ENCODE data around the gene CCDC54. TPM values are rescaled to one million over a fixed set of nuclear protein-coding genes. Genes with fewer than 3 reads are reported as not detected.

Gene CCDC54
- total RNA-seq, 1 donor from 2014 or later = not detected

- H3K27ac ChIP-seq (ENCODE audit: low read depth, low read length) = no peak overlapping the region
- no peaks in the 10 kb centered on the region for H3K79me2 ChIP-seq (ENCODE audit: insufficient read depth, low read length)
- H3K27me3 ChIP-seq (ENCODE audit: insufficient read depth, low read length) = no peaks in the 10 kb centered on the region
- H3K9ac ChIP-seq (ENCODE audit: low read length) = peak overlapping the region; percentile 70
- H3K4me3 Mint-ChIP-seq (ENCODE audit: unreplicated experiment) = peak overlapping the region; percentile 82
- peak overlapping the region; percentile 83 for H2AFZ ChIP-seq (ENCODE audit: low read depth, low read length)
- no peaks in the 10 kb centered on the region for H3K9me3 Mint-ChIP-seq (ENCODE audit: unreplicated experiment)
- peaks cover 12% of the 10 kb centered on the region for H3K4me1 Mint-ChIP-seq (ENCODE audit: low read depth, unreplicated experiment)
- no peaks in the 10 kb centered on the region for H4K20me1 ChIP-seq (ENCODE audit: insufficient read depth, low read length)
- peak overlapping the region; percentile 56 for H3K4me3 ChIP-seq (ENCODE audit: insufficient read depth, low read depth, low read length)
- FAIRE-seq (no peak), DNase-seq (ENCODE audit: low read depth) (peak; percentile 49)
- no peak overlapping the region for H3K27ac Mint-ChIP-seq (ENCODE audit: unreplicated experiment)
- no peaks in the 10 kb centered on the region for H3K4me1 ChIP-seq (ENCODE audit: insufficient read depth, low read length)
- peak overlapping the region; percentile 89 for H3K4me2 ChIP-seq (ENCODE audit: low read length)
- no peaks in the 10 kb centered on the region for H3K36me3 Mint-ChIP-seq (ENCODE audit: low read depth, unreplicated experiment)
- no peaks in the 10 kb centered on the region for H3K36me3 ChIP-seq (ENCODE audit: insufficient read depth, low read length)
- H3K27me3 Mint-ChIP-seq (ENCODE audit: low read depth, unreplicated experiment) = no peaks in the 10 kb centered on the region
- peak; percentile 82 for TF ChIP-seq CTCF (IDR thresholded peaks at IDR 0.05; ENCODE audit: insufficient read depth, low read depth, low read length)
- TF ChIP-seq EZH2 (IDR thresholded peaks at IDR 0.05; ENCODE audit: insufficient read depth, low read length) = no peak
- no peaks in the 10 kb centered on the region for H3K9me3 ChIP-seq (ENCODE audit: insufficient read depth, low read depth, low read length)
These were observed 44.0 kb downstream of the CCDC54 start for GRCh38 chr3:107421170-107421792.

DNA sequence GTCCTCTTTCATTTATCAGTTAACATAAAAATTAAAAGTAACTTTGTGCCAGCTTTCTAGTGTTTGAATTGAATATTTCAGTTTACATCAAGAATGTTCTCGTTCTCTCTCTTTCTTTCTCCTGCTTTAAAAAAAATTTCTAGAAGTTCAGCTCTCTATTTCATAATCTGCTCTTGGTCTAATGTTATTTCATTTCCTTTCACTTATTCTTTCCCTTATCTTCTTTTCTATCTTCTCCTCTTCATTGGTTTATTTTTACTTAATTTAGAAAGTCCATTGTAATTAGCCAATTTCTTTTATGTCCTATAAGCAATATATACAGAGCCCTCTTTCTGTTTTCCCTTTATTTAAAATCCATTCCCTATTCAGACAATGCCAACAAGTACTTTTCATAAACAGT is 44.6 kb downstream of the CCDC54 start:
- no peak overlapping the region for H3K4me3 Mint-ChIP-seq (ENCODE audit: unreplicated experiment)
- H3K36me3 ChIP-seq (ENCODE audit: insufficient read depth, low read length) = no peaks in the 10 kb centered on the region
- H3K4me1 Mint-ChIP-seq (ENCODE audit: low read depth, unreplicated experiment) = peaks cover 7% of the 10 kb centered on the region
- H3K9me3 Mint-ChIP-seq (ENCODE audit: unreplicated experiment) = no peaks in the 10 kb centered on the region
- H3K4me3 ChIP-seq (ENCODE audit: insufficient read depth, low read depth, low read length) = no peak overlapping the region
- DNase-seq (ENCODE audit: low read depth) (no peak), FAIRE-seq (no peak)
- no peak overlapping the region for H3K27ac Mint-ChIP-seq (ENCODE audit: unreplicated experiment)
- no peak overlapping the region for H3K4me2 ChIP-seq (ENCODE audit: low read length)
- no peaks in the 10 kb centered on the region for H3K27me3 Mint-ChIP-seq (ENCODE audit: low read depth, unreplicated experiment)
- no peaks in the 10 kb centered on the region for H3K79me2 ChIP-seq (ENCODE audit: insufficient read depth, low read length)
- no peaks in the 10 kb centered on the region for H3K36me3 Mint-ChIP-seq (ENCODE audit: low read depth, unreplicated experiment)
- no peak overlapping the region for H3K27ac ChIP-seq (ENCODE audit: low read depth, low read length)
- no peaks in the 10 kb centered on the region for H3K4me1 ChIP-seq (ENCODE audit: insufficient read depth, low read length)
- H2AFZ ChIP-seq (ENCODE audit: low read depth, low read length) = no peak overlapping the region
- no peaks in the 10 kb centered on the region for H3K9me3 ChIP-seq (ENCODE audit: insufficient read depth, low read depth, low read length)
- no peak overlapping the region for H3K9ac ChIP-seq (ENCODE audit: low read length)
- H4K20me1 ChIP-seq (ENCODE audit: insufficient read depth, low read length) = no peaks in the 10 kb centered on the region
- no peaks in the 10 kb centered on the region for H3K27me3 ChIP-seq (ENCODE audit: insufficient read depth, low read length)
- no peak for TF ChIP-seq CTCF (IDR thresholded peaks at IDR 0.05; ENCODE audit: insufficient read depth, low read depth, low read length)
- no peak for TF ChIP-seq EZH2 (IDR thresholded peaks at IDR 0.05; ENCODE audit: insufficient read depth, low read length)

GRCh38 chr3:107425033-107425432 is 47.8 kb downstream of the CCDC54 start:
- Mint-ChIP-seq H3K4me3 (ENCODE audit: unreplicated experiment) (no peak overlapping the region), H3K9me3 (ENCODE audit: unreplicated experiment) (no peaks in the 10 kb centered on the region), H3K4me1 (ENCODE audit: low read depth, unreplicated experiment) (peaks cover 2% of the 10 kb centered on the region), H3K27ac (ENCODE audit: unreplicated experiment) (no peak overlapping the region), H3K36me3 (ENCODE audit: low read depth, unreplicated experiment) (no peaks in the 10 kb centered on the region), H3K27me3 (ENCODE audit: low read depth, unreplicated experiment) (no peaks in the 10 kb centered on the region)
- Histone ChIP-seq H3K9ac (ENCODE audit: low read length) (no peak overlapping the region), H3K27me3 (ENCODE audit: insufficient read depth, low read length) (no peaks in the 10 kb centered on the region), H3K4me3 (ENCODE audit: insufficient read depth, low read depth, low read length) (no peak overlapping the region), H4K20me1 (ENCODE audit: insufficient read depth, low read length) (no peaks in the 10 kb centered on the region), H3K36me3 (ENCODE audit: insufficient read depth, low read length) (no peaks in the 10 kb centered on the region), H3K9me3 (ENCODE audit: insufficient read depth, low read depth, low read length) (no peaks in the 10 kb centered on the region), H3K79me2 (ENCODE audit: insufficient read depth, low read length) (no peaks in the 10 kb centered on the region), H2AFZ (ENCODE audit: low read depth, low read length) (no peak overlapping the region), H3K4me2 (ENCODE audit: low read length) (no peak overlapping the region), H3K4me1 (ENCODE audit: insufficient read depth, low read length) (peaks cover under 1% of the 10 kb centered on the region), H3K27ac (ENCODE audit: low read depth, low read length) (no peak overlapping the region)
- DNase-seq (ENCODE audit: low read depth) (no peak), FAIRE-seq (no peak)
- no peak for TF ChIP-seq EZH2 (IDR thresholded peaks at IDR 0.05; ENCODE audit: insufficient read depth, low read length)

Data from astrocyte (in vitro differentiated cells and primary cell).